Thyroid gland (tissue), 4 donors: ENCODE results near the gene HPCAL1. TPM values are rescaled to one million over a fixed set of nuclear protein-coding genes. Genes with fewer than 3 reads are reported as not detected.

Source experiments
- DNase-seq, 2 donors: peaks; one replicate each; pipeline ENCODE4 v3.0.0-alpha.2; 2019
- H3K27ac ChIP-seq, 3 donors: fragments of 200-600 bp; sonication (generic); 1 replicate in 2 of 3; 2 replicates in 1 of 3; pipeline ENCODE4 v1.5.1; 2016 to 2019; ENCODE audit warnings: mild to moderate bottlenecking in 1 of 3, moderate library complexity in 1 of 3
- H3K27me3 ChIP-seq: fragments of 200-600 bp; sonication (generic); one replicate; pipeline ENCODE4 v1.5.1; 2019
- H3K36me3 ChIP-seq, 2 donors: fragments of 200-600 bp; sonication (generic); one replicate each; pipeline ENCODE4 v1.5.1; 2016 to 2019
- H3K4me1 ChIP-seq, 2 donors: fragments of 200-600 bp; sonication (generic); one replicate each; pipeline ENCODE4 v1.5.1; 2017 to 2019
- H3K4me3 ChIP-seq, 3 donors: fragments of 200-600 bp; sonication (generic); replicated peaks in 1 of 3; 1 replicate in 2 of 3; 2 replicates in 1 of 3; pipeline ENCODE4 v1.5.1; 2016; ENCODE audit warnings: mild to moderate bottlenecking in 1 of 3
- H3K9me3 ChIP-seq: fragments of 200-600 bp; sonication (generic); one replicate; pipeline ENCODE4 v1.5.1; 2017
- POLR2A ChIP-seq, 2 donors: fragments of 450-650 bp; IDR thresholded peaks; one replicate each; pipeline ENCODE4 v1.6.1; 2017; ENCODE audit warnings: antibody characterized with exemption in 2 of 2, mild to moderate bottlenecking in 2 of 2, moderate library complexity in 1 of 2
- WGBS, 2 donors: methylation state at CpG; one replicate each; pipeline ENCODE4 v1.1.5; 2017; 5-methylcytosine and 5-hydroxymethylcytosine counted together
- intact Hi-C: fragments of 100-400 bp; cut with DNase I; formaldehyde crosslinking; loops from one replicate; pipeline ENCODE4 v1.15.1; 2023
- total RNA-seq, 4 donors: library from RNA; depleted of rRNA; stranded (reverse); fragments of >200 nt; gene quantifications; one replicate each; pipeline ENCODE4 v1.2.3, GENCODE V29; 2016
- TF ChIP-seq, protein P1 (sequence below), 6 experiments: fragments of 200-600 bp in 3 of 6; fragments of 450-650 bp in 3 of 6; sonication (generic) in 3 of 6; IDR thresholded peaks; one replicate each; pipeline ENCODE4 v1.5.1; 2016 to 2019; ENCODE audit warnings: antibody characterized with exemption in 6 of 6, mild to moderate bottlenecking in 2 of 6, inconsistent platforms in 1 of 6, moderate library complexity in 1 of 6

Gene HPCAL1
- total RNA-seq, 4 donors from 2014 or later: 39.9 to 84.2 (median 64.8) TPM

DNA sequence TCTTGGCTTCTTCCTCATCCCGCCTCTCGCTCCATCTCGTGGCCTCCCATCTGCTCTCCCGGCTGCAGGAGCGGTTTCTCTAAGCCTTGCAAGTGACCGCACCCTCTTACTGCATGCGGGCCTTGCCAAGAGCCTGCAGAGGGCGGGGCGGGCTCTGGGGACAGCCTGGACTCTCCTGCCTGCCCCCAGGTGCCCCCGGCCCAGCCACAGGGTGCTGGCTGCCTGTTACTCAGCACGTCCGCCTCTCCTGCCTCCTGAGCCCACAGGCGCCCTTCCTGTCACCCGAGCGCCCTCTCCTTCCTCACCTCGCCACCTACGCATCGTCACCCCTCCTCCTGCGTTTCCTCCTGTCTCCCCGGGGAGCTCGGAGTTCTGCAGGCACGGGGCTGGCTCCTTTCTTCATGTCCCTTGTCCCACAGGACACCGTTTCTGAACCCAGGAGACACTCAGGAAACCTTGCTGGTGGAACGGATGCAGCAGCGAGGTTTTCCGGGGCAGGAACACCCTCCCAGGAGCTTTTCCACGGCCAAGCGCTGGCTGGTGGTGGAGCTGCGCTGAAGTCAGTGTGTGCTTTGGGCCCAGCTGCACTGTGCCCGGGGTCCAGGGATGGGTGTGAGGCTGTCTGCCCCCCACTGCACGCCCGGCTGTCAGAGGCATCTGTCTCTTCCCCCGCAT lies 28.5 kb downstream of the HPCAL1 start:
- peak in 1 of 2 donors; percentile 13 for DNase-seq
- TF ChIP-seq, protein P1, sequence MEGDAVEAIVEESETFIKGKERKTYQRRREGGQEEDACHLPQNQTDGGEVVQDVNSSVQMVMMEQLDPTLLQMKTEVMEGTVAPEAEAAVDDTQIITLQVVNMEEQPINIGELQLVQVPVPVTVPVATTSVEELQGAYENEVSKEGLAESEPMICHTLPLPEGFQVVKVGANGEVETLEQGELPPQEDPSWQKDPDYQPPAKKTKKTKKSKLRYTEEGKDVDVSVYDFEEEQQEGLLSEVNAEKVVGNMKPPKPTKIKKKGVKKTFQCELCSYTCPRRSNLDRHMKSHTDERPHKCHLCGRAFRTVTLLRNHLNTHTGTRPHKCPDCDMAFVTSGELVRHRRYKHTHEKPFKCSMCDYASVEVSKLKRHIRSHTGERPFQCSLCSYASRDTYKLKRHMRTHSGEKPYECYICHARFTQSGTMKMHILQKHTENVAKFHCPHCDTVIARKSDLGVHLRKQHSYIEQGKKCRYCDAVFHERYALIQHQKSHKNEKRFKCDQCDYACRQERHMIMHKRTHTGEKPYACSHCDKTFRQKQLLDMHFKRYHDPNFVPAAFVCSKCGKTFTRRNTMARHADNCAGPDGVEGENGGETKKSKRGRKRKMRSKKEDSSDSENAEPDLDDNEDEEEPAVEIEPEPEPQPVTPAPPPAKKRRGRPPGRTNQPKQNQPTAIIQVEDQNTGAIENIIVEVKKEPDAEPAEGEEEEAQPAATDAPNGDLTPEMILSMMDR (IDR thresholded peaks at IDR 0.05): no peak
- TF ChIP-seq POLR2A (IDR thresholded peaks at IDR 0.05): no peak
- 64 to 73% methylated on average over 32 to 33 of the region's 33 CpGs for WGBS, 2 donors
- Histone ChIP-seq H3K36me3 (no peaks in the 10 kb centered on the region), H3K4me3 (no peak overlapping the region), H3K4me1 (peaks cover 14 to 27% of the 10 kb centered on the region in 2 donors), H3K27me3 (no peaks in the 10 kb centered on the region), H3K9me3 (no peaks in the 10 kb centered on the region), H3K27ac (no peak overlapping the region)
- intact Hi-C loops: no loop called here

DNA sequence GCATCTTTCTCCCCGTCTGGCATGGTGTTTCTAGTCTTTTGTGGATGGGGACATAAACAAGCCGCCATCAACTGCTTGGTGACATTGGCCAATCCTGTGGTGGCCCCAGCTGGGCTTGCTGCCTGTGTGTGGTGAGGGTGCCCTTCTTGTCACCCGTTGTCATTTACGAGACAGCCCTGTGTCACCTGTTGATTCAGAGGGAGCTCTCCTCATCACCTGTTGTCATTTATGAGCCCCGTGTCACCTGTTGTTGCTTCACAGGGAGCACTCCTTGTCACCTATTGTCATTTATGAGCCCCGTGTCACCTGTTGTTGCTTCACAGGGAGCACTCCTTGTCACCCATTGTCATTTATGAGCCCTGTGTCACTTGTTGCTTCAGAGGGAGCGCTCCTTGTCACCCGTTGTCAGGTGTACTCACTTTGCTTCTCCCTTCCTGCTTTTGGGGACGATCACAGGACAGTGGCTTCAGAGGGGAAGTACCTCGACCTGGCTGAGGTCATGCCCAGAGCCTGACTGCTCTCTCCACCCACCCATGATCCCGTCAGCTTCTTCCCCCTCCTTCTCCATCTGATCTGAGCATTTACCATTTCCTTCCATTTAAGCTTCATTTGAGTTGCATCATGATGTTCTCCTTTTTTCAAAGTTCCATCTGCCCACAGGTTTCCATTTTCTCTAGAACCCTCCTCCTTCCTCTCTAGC lies 29.1 kb downstream of the HPCAL1 start:
- 75 to 76% methylated on average over 11 of the region's 11 CpGs for WGBS, 2 donors
- no peak overlapping the region for H3K27ac ChIP-seq

DNA sequence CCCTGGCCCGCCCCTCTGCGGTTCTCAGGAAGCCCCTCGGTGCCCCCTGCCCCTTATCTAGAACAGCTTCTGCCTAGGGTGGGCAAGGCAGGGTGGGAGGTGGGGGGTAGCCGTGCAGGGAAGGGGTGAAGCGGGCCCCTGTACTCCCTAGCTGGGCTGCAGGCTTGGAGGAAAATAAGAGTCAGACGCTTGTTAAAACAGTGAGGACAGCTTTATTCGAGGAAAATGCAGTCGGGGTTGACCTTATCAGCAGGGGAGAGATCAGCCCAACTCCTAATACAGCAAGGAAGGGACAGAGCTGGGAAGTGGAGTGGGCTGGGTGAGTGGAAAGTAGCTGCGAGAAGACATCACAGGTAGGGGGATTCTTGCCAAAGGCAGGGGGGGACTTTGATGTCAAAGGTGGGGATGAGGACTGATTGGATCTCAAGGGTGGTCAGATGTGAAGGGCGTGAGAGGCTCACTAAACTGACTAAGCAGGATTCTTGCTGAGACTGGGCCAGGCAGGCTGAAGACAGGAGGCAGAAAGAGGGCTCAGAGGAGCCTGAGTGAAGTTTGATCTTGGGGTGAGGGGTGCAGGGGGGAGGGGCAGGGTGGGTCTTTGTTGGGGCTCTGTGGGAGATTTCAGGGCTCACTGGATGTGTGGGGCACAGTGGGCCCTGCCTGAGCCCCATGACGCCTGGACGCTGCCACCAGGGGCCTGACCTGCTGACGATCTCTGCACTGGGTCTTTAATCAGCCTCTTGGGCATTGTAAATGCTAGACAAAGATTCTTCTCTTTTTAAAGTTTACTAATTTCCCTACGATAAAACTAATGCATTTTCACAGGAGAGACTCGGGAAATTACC lies 29.9 kb downstream of the HPCAL1 start:
- peak in 1 of 2 donors; percentile 9 for DNase-seq
- Histone ChIP-seq H3K27ac (no peak overlapping the region), H3K36me3 (no peaks in the 10 kb centered on the region), H3K9me3 (no peaks in the 10 kb centered on the region), H3K4me1 (peaks cover 7 to 19% of the 10 kb centered on the region in 2 donors), H3K4me3 (no peak overlapping the region), H3K27me3 (no peaks in the 10 kb centered on the region)
- intact Hi-C loops: no loop called here
- TF ChIP-seq POLR2A (IDR thresholded peaks at IDR 0.05): no peak
- TF ChIP-seq, protein P1 (IDR thresholded peaks at IDR 0.05): no peak
- WGBS, 2 donors: 52 to 68% methylated on average over 15 of the region's 15 CpGs

More for the DNA sequence above, 29.1 kb downstream of the HPCAL1 start:
- no peaks in the 10 kb centered on the region for H3K27me3 ChIP-seq
- DNase-seq: no peak
- no peaks in the 10 kb centered on the region for H3K36me3 ChIP-seq
- TF ChIP-seq POLR2A (IDR thresholded peaks at IDR 0.05): no peak
- TF ChIP-seq, protein P1 (IDR thresholded peaks at IDR 0.05): no peak
- intact Hi-C loops: no loop called here
- no peak overlapping the region for H3K4me3 ChIP-seq
- no peaks in the 10 kb centered on the region for H3K9me3 ChIP-seq
- peaks cover 7 to 20% of the 10 kb centered on the region in 2 donors for H3K4me1 ChIP-seq

DNA sequence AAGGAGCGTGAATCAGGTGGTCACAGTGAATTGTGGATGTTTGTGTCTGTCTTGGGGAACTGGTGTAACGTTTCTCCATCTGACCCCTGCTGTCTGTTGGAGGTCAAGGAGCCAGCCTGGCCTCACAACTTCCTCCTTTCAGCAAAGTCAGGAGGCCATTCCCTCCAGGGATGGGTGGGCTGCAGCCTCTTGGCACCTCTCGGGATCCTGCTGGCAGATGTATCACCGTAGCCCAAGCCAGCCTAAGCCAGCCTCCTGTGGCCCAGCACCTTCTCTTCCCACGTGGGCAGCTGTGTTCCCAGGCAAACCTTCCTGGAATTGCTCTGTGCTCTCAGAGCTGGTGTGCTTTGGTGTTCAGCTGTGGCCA lies 30.5 kb downstream of the HPCAL1 start:
- TF ChIP-seq, protein P1 (IDR thresholded peaks at IDR 0.05): no peak
- TF ChIP-seq POLR2A (IDR thresholded peaks at IDR 0.05): no peak
- Histone ChIP-seq H3K27me3 (no peaks in the 10 kb centered on the region), H3K4me3 (no peak overlapping the region), H3K4me1 (peaks cover 7 to 19% of the 10 kb centered on the region in 2 donors), H3K36me3 (no peaks in the 10 kb centered on the region), H3K9me3 (no peaks in the 10 kb centered on the region), H3K27ac (no peak overlapping the region)
- DNase-seq: peak in 1 of 2 donors; percentile 22
- WGBS, 2 donors: 62 to 70% methylated on average over 5 of the region's 5 CpGs
- intact Hi-C loops: no loop called here
